ENCODE results near the gene SPOCK2.

DNA sequence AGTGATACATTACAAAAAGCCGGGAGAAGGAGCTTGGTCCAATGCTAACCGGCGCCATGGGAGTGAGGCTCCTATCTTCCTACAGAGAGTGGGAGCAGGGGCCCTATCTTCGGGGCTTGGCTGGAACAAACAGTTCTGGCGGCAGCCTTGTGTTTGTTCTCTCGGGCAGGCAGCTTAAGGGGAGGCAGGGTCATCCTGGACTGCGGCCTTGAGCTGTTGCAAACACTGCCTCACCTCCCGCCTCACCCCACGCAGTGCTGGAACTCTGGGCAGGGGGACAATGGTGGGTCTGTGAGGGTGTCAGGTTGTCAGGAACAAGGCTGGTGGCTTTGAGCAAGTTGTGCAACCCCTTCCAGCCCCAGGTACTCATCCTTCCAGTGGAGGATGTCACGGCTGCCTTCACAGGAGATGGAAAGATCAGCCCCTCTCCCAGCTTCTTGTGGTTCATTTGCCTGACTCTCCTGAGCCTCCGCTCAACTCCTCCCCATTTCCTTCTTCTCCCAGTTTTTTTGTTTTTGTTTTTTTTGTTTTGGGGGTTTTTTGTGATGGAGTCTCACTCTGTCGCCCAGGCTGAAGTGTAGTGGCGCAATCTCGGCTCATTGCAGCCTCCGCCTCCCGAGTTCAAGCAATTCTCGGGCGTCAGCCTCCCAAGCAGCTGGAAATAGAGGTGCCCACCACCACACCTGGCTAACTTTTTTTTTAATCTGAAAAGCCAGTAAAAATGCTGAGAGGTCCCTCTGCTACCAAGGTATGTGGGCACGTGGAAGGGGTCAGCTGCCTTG lies 57.4 kb downstream of the SPOCK2 start:
- TF ChIP-seq, protein P1, sequence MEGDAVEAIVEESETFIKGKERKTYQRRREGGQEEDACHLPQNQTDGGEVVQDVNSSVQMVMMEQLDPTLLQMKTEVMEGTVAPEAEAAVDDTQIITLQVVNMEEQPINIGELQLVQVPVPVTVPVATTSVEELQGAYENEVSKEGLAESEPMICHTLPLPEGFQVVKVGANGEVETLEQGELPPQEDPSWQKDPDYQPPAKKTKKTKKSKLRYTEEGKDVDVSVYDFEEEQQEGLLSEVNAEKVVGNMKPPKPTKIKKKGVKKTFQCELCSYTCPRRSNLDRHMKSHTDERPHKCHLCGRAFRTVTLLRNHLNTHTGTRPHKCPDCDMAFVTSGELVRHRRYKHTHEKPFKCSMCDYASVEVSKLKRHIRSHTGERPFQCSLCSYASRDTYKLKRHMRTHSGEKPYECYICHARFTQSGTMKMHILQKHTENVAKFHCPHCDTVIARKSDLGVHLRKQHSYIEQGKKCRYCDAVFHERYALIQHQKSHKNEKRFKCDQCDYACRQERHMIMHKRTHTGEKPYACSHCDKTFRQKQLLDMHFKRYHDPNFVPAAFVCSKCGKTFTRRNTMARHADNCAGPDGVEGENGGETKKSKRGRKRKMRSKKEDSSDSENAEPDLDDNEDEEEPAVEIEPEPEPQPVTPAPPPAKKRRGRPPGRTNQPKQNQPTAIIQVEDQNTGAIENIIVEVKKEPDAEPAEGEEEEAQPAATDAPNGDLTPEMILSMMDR (IDR thresholded peaks at IDR 0.05; ENCODE audit: low read depth, low read length) = no peak
- no peak for TF ChIP-seq EZH2phosphoT487 (IDR thresholded peaks at IDR 0.05; ENCODE audit: low read depth)

All from OCI-LY3 (cell line).